Measurements from ENCODE around the gene HES7.

- TF ChIP-seq CTCF (IDR thresholded peaks at IDR 0.05; ENCODE audit: poor library complexity, severe bottlenecking) (no peak), TAF1 (IDR thresholded peaks at IDR 0.05; ENCODE audit: low read depth) (no peak), EZH2 (IDR thresholded peaks at IDR 0.05; ENCODE audit: borderline replicate concordance, insufficient read depth, low read length, poor library complexity, severe bottlenecking) (no peak), RAD21 (conservative IDR thresholded peaks at IDR 0.05) (no peak), REST (IDR thresholded peaks at IDR 0.05; ENCODE audit: borderline replicate concordance) (no peak), EP300 (conservative IDR thresholded peaks at IDR 0.05; ENCODE audit: poor library complexity, severe bottlenecking) (no peak)
These were observed 17.9 kb downstream of the HES7 start for GRCh38 chr17:8105957-8106398.

Data from neural cell (in vitro differentiated cells).